Measurements from ENCODE around the gene RSAD1. TPM values are rescaled to one million over a fixed set of nuclear protein-coding genes. Genes with fewer than 3 reads are reported as not detected.

The RSAD1 gene
- total and polyA plus RNA-seq, 8 donors, result 20.1 to 49.4 (median 33.6) TPM

GRCh38 chr17:50458270-50458669 lies 20.4 kb upstream of the RSAD1 start:
- DNase-seq (no peak), FAIRE-seq (no peak), ATAC-seq (no peak)
- intact Hi-C loops (cut with DNase I), result no loop called here
- Histone ChIP-seq H3K27ac (no peak overlapping the region), H3K4me1 (no peaks in the 10 kb centered on the region), H3K27me3 (no peaks in the 10 kb centered on the region), H3K9me3 (no peaks in the 10 kb centered on the region), H3K36me3 (no peaks in the 10 kb centered on the region), H3K4me3 (no peak overlapping the region)
- no peak for TF ChIP-seq CTCF (IDR thresholded peaks at IDR 0.05)
- 53% methylated on average over 3 of the region's 3 CpGs for WGBS, 2 donors

GRCh38 chr17:50458701-50459676 lies 19.7 kb upstream of the RSAD1 start:
- H3K27ac ChIP-seq, result no peak overlapping the region
- FAIRE-seq (no peak), DNase-seq (no peak), ATAC-seq (no peak)
- H3K4me3 ChIP-seq, result no peak overlapping the region
- no peaks in the 10 kb centered on the region for H3K4me1 ChIP-seq
- no peaks in the 10 kb centered on the region for H3K36me3 ChIP-seq
- 81 to 83% methylated on average over 16 of the region's 16 CpGs for WGBS, 2 donors
- no peak for TF ChIP-seq CTCF (IDR thresholded peaks at IDR 0.05)
- H3K27me3 ChIP-seq, result no peaks in the 10 kb centered on the region
- no peaks in the 10 kb centered on the region for H3K9me3 ChIP-seq
- intact Hi-C loops (cut with DNase I), result no loop called here

- Histone ChIP-seq H3K36me3 (no peaks in the 10 kb centered on the region), H3K27ac (no peak overlapping the region), H3K9me3 (no peaks in the 10 kb centered on the region), H3K27me3 (no peaks in the 10 kb centered on the region), H3K4me1 (no peaks in the 10 kb centered on the region), H3K4me3 (no peak overlapping the region)
- WGBS, 2 donors, result 87 to 94% methylated on average over 4 of the region's 4 CpGs
- intact Hi-C loops (cut with DNase I), result no loop called here
- no peak for TF ChIP-seq CTCF (IDR thresholded peaks at IDR 0.05)
- no peak for DNase-seq
- ATAC-seq, result no peak
- FAIRE-seq, result no peak
These were observed 18.9 kb upstream of the RSAD1 start for GRCh38 chr17:50459756-50460155.

GRCh38 chr17:50460831-50461526 lies 17.7 kb upstream of the RSAD1 start:
- H3K4me1 ChIP-seq, result no peaks in the 10 kb centered on the region
- H3K27ac ChIP-seq, result no peak overlapping the region
- no peaks in the 10 kb centered on the region for H3K36me3 ChIP-seq
- no peak for ATAC-seq
- H3K4me3 ChIP-seq, result no peak overlapping the region
- no peak for FAIRE-seq
- no peaks in the 10 kb centered on the region for H3K9me3 ChIP-seq
- TF ChIP-seq CTCF (IDR thresholded peaks at IDR 0.05), result no peak
- intact Hi-C loops (cut with DNase I), result no loop called here
- no peak for DNase-seq
- H3K27me3 ChIP-seq, result no peaks in the 10 kb centered on the region
- WGBS, 2 donors, result 85 to 89% methylated on average over 9 of the region's 9 CpGs
